Measurements from ENCODE around the gene HIPK1. TPM values are rescaled to one million over a fixed set of nuclear protein-coding genes. Genes with fewer than 3 reads are reported as not detected.
"Not testable (repeated sequence)": the region's sequence is repeated elsewhere in the genome, so short reads cannot be mapped to it uniquely, and the experiment has no call there.

HIPK1 gene
- total RNA-seq, 2 experiments from 2014 or later, result 42.2 to 50.3 TPM

DNA sequence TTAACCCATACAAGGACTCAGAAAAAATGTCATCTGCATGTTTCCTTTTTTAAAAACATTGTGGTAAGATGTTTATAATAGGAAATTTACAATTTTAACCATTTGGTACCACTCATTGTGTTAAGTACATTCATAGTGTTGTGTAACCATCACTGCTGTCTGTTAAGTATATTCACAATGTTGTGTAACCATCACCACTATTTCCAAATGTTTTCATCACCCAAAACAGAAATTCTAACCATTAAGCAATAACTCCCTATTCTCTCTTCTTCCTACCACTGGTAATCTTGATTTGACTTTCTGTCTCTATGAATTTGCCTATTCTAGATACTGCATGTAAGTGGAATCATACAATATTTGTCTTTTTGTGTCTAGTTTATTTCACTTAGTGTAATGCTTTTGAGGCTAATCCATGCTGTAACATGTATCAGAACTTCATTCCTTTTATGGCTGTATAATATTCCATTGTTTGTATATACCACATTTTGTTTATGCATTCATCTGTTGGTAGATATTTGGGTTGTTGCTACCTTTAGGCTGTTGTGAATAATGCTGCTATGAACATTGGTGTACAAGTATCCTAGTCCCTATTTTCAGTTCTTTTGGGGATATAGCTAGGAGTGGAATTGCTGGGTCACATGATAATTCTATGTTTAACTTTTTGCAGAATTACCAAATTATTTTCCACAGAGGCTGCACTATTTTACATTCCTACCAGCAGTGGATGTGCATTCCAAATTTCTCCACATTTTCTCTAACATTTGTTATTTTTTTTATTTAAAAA lies 14.1 kb downstream of the HIPK1 start:
- Mint-ChIP-seq H3K9me3 (ENCODE audit: low read depth) (no peaks in the 10 kb centered on the region), H3K4me1 (peaks cover 71% of the 10 kb centered on the region), H3K4me3 (no peak overlapping the region), H3K27ac (no peak overlapping the region), H3K36me3 (ENCODE audit: low read depth) (peaks cover 42% of the 10 kb centered on the region), H3K27me3 (no peaks in the 10 kb centered on the region)
- ChIA-PET POLR2A (no interaction called here), CTCF (interaction anchor here (1.0 to 1.8 kb wide), 2 partner anchors 11 to 13 kb away, joined by 3 to 5 read pairs; no protein-coding TSS in a partner anchor)
- no peak for ATAC-seq
- intact Hi-C loops (cut with DNase I, micrococcal nuclease), result loop anchor here (10.0 kb wide), 2 partner anchors 548 to 808 kb away; partner anchors contain the start of gene MAGI3 (in 1 of the 2)
- no peak for DNase-seq

DNA sequence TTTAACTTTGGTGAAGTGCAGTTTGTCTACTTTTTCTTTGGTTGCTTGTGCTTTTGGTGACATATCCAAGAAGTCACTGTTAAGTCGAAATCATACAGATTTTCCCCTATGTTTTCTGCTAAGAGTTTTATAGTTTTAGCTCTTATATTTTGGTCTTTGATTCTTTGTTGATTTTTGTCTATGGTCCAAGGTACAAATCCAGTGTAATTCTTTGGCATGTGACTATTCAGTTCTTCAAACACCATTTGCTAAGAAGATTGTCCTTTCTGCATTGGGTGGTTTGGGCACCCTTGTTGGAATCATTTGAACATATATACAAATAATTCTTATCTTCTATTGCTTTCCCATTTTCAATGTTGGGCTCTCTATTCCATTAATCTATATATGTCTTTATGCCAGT lies 16.2 kb downstream of the HIPK1 start:
- DNase-seq (no peak), ATAC-seq (no peak)
- Mint-ChIP-seq H3K36me3 (ENCODE audit: low read depth) (peaks cover 39% of the 10 kb centered on the region), H3K27ac (peak overlapping the region; percentile 29), H3K9me3 (ENCODE audit: low read depth) (no peaks in the 10 kb centered on the region), H3K27me3 (no peaks in the 10 kb centered on the region), H3K4me3 (no peak overlapping the region), H3K4me1 (peaks cover 73% of the 10 kb centered on the region)
- intact Hi-C loops (cut with DNase I, micrococcal nuclease), result loop anchor here (5.0 to 10.0 kb wide), 4 partner anchors 43 to 811 kb away; partner anchors contain the start of genes AP4B1 (in 1 of the 2) and MAGI3 (in 1 of the 2)
- ChIA-PET POLR2A (no interaction called here), CTCF (interaction anchor here (0.6 to 10.4 kb wide), 6 partner anchors 11 to 110 kb away, joined by 3 to 155 read pairs (median 6); partner anchors contain the start of genes AP4B1 and HIPK1)

GRCh38 chr1:113946112-113946511 lies 17.0 kb downstream of the HIPK1 start:
- Mint-ChIP-seq H3K9me3 (ENCODE audit: low read depth) (no peaks in the 10 kb centered on the region), H3K4me3 (peak overlapping the region; percentile 7), H3K36me3 (ENCODE audit: low read depth) (peaks cover 31% of the 10 kb centered on the region), H3K27ac (peak overlapping the region; percentile 79), H3K4me1 (peaks cover 71% of the 10 kb centered on the region), H3K27me3 (no peaks in the 10 kb centered on the region)
- intact Hi-C loops (cut with DNase I, micrococcal nuclease), result loop anchor here (2.0 to 10.0 kb wide), 6 partner anchors 13 to 811 kb away; partner anchors contain the start of genes AP4B1 (in 1 of the 2) and MAGI3 (in 1 of the 2)
- peak; percentile 27 for ATAC-seq
- DNase-seq, result no peak
- ChIA-PET CTCF (interaction anchor here (0.7 to 10.4 kb wide), 9 partner anchors 10 to 110 kb away, joined by 3 to 155 read pairs (median 4); partner anchors contain the start of genes AP4B1, BCL2L15 and HIPK1), POLR2A (interaction anchor here (0.8 to 1.3 kb wide), 3 partner anchors 9 to 86 kb away, joined by 3 to 13 read pairs (median 4); no protein-coding TSS in a partner anchor)

DNA sequence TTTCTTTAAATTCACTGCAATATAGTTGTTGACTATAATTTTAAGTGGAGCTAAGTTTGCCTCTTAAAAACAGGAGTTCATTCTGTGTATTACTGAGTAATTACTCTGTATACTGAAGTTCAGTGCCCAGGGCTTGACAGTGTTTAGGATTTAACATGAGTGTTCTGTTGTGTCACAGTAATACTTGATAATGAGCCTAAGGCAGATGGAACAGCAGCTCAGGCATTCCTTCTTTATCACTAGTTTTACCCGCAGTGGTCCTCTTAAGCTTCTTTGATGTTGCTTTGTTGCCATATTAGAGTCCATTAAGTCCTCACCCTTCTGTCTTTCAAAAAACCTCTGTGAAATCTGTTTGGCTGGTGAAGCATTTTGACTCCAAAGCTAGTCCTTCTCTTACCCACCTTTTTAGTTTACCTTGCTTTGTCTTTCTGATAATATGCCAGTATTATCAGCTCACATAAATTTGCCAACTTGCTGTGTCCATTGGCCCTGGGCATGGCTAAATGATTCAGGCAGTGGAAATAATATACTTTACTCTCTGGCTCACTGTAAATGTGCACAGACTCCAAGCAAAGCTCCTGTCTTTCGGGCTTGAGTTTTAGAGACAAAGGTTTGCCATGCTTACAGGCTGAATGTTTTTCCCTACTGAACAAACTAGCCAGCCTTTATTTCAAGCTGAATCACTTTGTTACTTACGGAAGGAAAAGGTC lies 17.7 kb downstream of the HIPK1 start:
- Mint-ChIP-seq H3K27ac (peak overlapping the region; percentile 79), H3K9me3 (ENCODE audit: low read depth) (no peaks in the 10 kb centered on the region), H3K4me1 (peaks cover 74% of the 10 kb centered on the region), H3K27me3 (no peaks in the 10 kb centered on the region), H3K36me3 (ENCODE audit: low read depth) (peaks cover 31% of the 10 kb centered on the region), H3K4me3 (peak overlapping the region; percentile 52)
- ATAC-seq, result peak; percentile 72
- no peak for DNase-seq
- intact Hi-C loops (cut with DNase I, micrococcal nuclease), result loop anchor here (2.0 to 10.0 kb wide), 6 partner anchors 14 to 812 kb away; partner anchors contain the start of genes AP4B1 (in 1 of the 2) and MAGI3 (in 1 of the 2)
- POLR2A ChIA-PET, result interaction anchor here (0.6 to 1.3 kb wide), 5 partner anchors 8 to 141 kb away, joined by 3 to 13 read pairs (median 3); no protein-coding TSS in a partner anchor
- CTCF ChIA-PET, result interaction anchor here (0.7 to 10.4 kb wide), 11 partner anchors 9 to 111 kb away, joined by 3 to 155 read pairs (median 4); partner anchors contain the start of genes AP4B1, BCL2L15 and HIPK1

GRCh38 chr1:113947388-113948107 lies 18.4 kb downstream of the HIPK1 start:
- Mint-ChIP-seq H3K9me3 (ENCODE audit: low read depth) (no peaks in the 10 kb centered on the region), H3K4me1 (peaks cover 74% of the 10 kb centered on the region), H3K27ac (peak overlapping the region; percentile 79), H3K36me3 (ENCODE audit: low read depth) (peaks cover 27% of the 10 kb centered on the region), H3K27me3 (no peaks in the 10 kb centered on the region), H3K4me3 (peak overlapping the region; percentile 52)
- ChIA-PET CTCF (interaction anchor here (1.1 to 10.4 kb wide), 6 partner anchors 9 to 112 kb away, joined by 3 to 155 read pairs (median 7); partner anchors contain the start of gene HIPK1), POLR2A (interaction anchor here (0.6 to 1.3 kb wide), 2 partner anchors 17 to 78 kb away, joined by 3 to 13 read pairs; no protein-coding TSS in a partner anchor)
- ATAC-seq, result peak; percentile 37
- no peak for DNase-seq
- intact Hi-C loops (cut with DNase I, micrococcal nuclease), result loop anchor here (2.0 to 10.0 kb wide), 6 partner anchors 15 to 813 kb away; partner anchors contain the start of genes AP4B1 (in 1 of the 2) and MAGI3 (in 1 of the 2)

- intact Hi-C loops (cut with DNase I, micrococcal nuclease), result loop anchor here (5.0 to 10.0 kb wide), 4 partner anchors 46 to 813 kb away; partner anchors contain the start of genes AP4B1 (in 1 of the 2) and MAGI3 (in 1 of the 2)
- peaks cover 28% of the 10 kb centered on the region for H3K36me3 Mint-ChIP-seq (ENCODE audit: low read depth)
- POLR2A ChIA-PET; ATAC-seq; DNase-seq; H3K9me3 Mint-ChIP-seq (ENCODE audit: low read depth); H3K27me3 Mint-ChIP-seq: not testable (repeated sequence)
- peaks cover 75% of the 10 kb centered on the region for H3K4me1 Mint-ChIP-seq
- H3K27ac Mint-ChIP-seq, result peak overlapping the region; percentile 79
- peak overlapping the region; percentile 6 for H3K4me3 Mint-ChIP-seq
- CTCF ChIA-PET, result interaction anchor here (0.5 to 10.4 kb wide), 12 partner anchors 9 to 701 kb away, joined by 3 to 155 read pairs (median 4); partner anchors contain the start of genes AP4B1 and HIPK1
Measured at GRCh38 chr1:113948151-113948550, 19.0 kb downstream of the HIPK1 start.

DNA sequence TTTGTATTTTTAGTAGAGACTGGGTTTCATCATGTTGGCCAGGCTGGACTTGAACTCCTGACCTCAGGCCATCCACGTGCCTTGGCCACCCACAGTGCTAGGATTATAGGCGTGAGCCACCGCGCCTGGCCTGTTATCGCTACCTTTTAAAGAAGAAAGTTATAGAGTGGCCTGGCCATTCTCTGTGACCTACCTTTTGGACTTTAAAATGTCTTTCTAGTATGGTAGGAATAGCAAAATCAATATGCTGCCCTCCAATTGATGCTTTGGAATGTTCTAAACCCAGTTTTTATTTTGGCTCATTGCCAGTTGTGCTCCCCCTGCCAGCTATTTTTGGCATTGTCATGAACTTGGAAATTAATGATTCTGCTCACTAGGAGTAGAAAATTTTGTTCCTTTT lies 19.9 kb downstream of the HIPK1 start:
- POLR2A ChIA-PET, result interaction anchor here (0.6 to 0.7 kb wide), 2 partner anchors 22 to 189 kb away, joined by 3 read pairs; no protein-coding TSS in a partner anchor
- DNase-seq, result no peak
- H3K27ac Mint-ChIP-seq, result peak overlapping the region; percentile 79
- intact Hi-C loops (cut with DNase I, micrococcal nuclease), result loop anchor here (5.0 to 10.0 kb wide), 4 partner anchors 47 to 814 kb away; partner anchors contain the start of genes AP4B1 (in 1 of the 2) and MAGI3 (in 1 of the 2)
- H3K4me3 Mint-ChIP-seq, result no peak overlapping the region
- H3K9me3 Mint-ChIP-seq (ENCODE audit: low read depth), result no peaks in the 10 kb centered on the region
- CTCF ChIA-PET, result interaction anchor here (0.7 to 10.4 kb wide), 12 partner anchors 8 to 700 kb away, joined by 3 to 155 read pairs (median 4); partner anchors contain the start of gene HIPK1
- H3K36me3 Mint-ChIP-seq (ENCODE audit: low read depth), result peaks cover 30% of the 10 kb centered on the region
- peaks cover 76% of the 10 kb centered on the region for H3K4me1 Mint-ChIP-seq
- ATAC-seq, result no peak
- H3K27me3 Mint-ChIP-seq, result no peaks in the 10 kb centered on the region

DNA sequence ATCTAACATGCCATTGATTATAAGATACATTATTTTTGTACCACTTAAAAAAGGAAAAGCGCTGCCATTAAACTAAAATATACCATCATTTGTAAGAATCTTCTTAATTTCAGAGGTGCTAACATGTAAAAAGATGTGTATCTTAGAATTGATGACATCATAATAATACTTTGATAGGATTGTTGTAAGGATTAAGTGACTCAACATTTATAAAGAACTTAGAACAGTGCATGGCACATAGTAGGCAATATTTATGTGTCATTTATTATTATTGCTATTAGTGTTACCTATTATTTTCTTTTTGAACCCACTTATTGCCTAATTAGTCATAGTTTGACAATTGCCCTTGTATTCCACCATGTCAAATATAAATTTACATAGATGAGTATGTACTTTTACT lies 21.8 kb downstream of the HIPK1 start:
- CTCF ChIA-PET, result interaction anchor here (0.7 to 10.4 kb wide), 5 partner anchors 13 to 762 kb away, joined by 3 to 155 read pairs (median 6); partner anchors contain the start of gene HIPK1

GRCh38 chr1:113951719-113952118 lies 22.6 kb downstream of the HIPK1 start:
- no peaks in the 10 kb centered on the region for H3K27me3 Mint-ChIP-seq
- no peak overlapping the region for H3K27ac Mint-ChIP-seq
- DNase-seq, result no peak
- peaks cover 72% of the 10 kb centered on the region for H3K4me1 Mint-ChIP-seq
- ATAC-seq, result no peak
- peaks cover 35% of the 10 kb centered on the region for H3K36me3 Mint-ChIP-seq (ENCODE audit: low read depth)
- intact Hi-C loops (cut with DNase I, micrococcal nuclease), result no loop called here
- no peaks in the 10 kb centered on the region for H3K9me3 Mint-ChIP-seq (ENCODE audit: low read depth)
- H3K4me3 Mint-ChIP-seq, result no peak overlapping the region
- ChIA-PET CTCF (interaction anchor here (0.7 to 10.4 kb wide), 5 partner anchors 11 to 761 kb away, joined by 3 to 155 read pairs (median 5); partner anchors contain the start of gene HIPK1), POLR2A (interaction anchor here (0.6 to 1.2 kb wide), 2 partner anchors 19 to 21 kb away, joined by 3 read pairs; no protein-coding TSS in a partner anchor)

More for the DNA sequence above, 21.8 kb downstream of the HIPK1 start:
- Mint-ChIP-seq H3K9me3 (ENCODE audit: low read depth) (no peaks in the 10 kb centered on the region), H3K4me3 (no peak overlapping the region), H3K27ac (no peak overlapping the region), H3K4me1 (peaks cover 77% of the 10 kb centered on the region), H3K27me3 (no peaks in the 10 kb centered on the region), H3K36me3 (ENCODE audit: low read depth) (peaks cover 28% of the 10 kb centered on the region)
- ATAC-seq (no peak), DNase-seq (no peak)
- POLR2A ChIA-PET, result no interaction called here
- intact Hi-C loops (cut with DNase I, micrococcal nuclease), result no loop called here

GRCh38 chr1:113957984-113958383 lies 28.9 kb downstream of the HIPK1 start:
- no peak overlapping the region for H3K4me3 Mint-ChIP-seq
- ChIA-PET CTCF (interaction anchor here (0.9 to 2.4 kb wide), 4 partner anchors 9 to 22 kb away, joined by 3 to 8 read pairs (median 4); no protein-coding TSS in a partner anchor), POLR2A (no interaction called here)
- no peak overlapping the region for H3K27ac Mint-ChIP-seq
- DNase-seq (no peak), ATAC-seq (no peak)
- intact Hi-C loops (cut with DNase I, micrococcal nuclease), result no loop called here
- no peaks in the 10 kb centered on the region for H3K9me3 Mint-ChIP-seq (ENCODE audit: low read depth)
- peaks cover 23% of the 10 kb centered on the region for H3K4me1 Mint-ChIP-seq
- H3K27me3 Mint-ChIP-seq, result no peaks in the 10 kb centered on the region
- peaks cover 65% of the 10 kb centered on the region for H3K36me3 Mint-ChIP-seq (ENCODE audit: low read depth)

Measured in activated CD4-positive, alpha-beta T cell treated with anti-CD3 and anti-CD28 coated beads for 36 hours (primary cell).